H1 (cell line): ENCODE measurements around the gene POU2F2. TPM values are rescaled to one million over a fixed set of nuclear protein-coding genes. Genes with fewer than 3 reads are reported as not detected.
A peak's percentile ranks its signal among the peaks of the same experiment; 100 is the strongest.

Source experiments
- CTCF ChIA-PET: fragments of 300-600 bp; sonication (Branson Sonifier 250); formaldehyde crosslinking; loops from one replicate; lab custom pipeline; 2021; ENCODE audit not compliant: partially characterized antibody; lab: Charles Lee
- POLR2A ChIA-PET: fragments of 300-600 bp; sonication (Branson Sonifier 250); formaldehyde crosslinking; loops from one replicate; lab custom pipeline; 2021; ENCODE audit warnings: inconsistent platforms; ENCODE audit not compliant: partially characterized antibody; lab: Charles Lee
- DNase-seq, 2 experiments: peaks; one replicate each; pipeline versions ENCODE4 v3.0.0 to v3.0.0-alpha.2; 2010 to 2022; ENCODE audit warnings: low spot score in 2 of 2, low read depth in 1 of 2, mixed read lengths in 1 of 2
- FAIRE-seq: peaks from 2 replicates; lab custom pipeline; 2011; peaks lifted over from hg19 to GRCh38; lab: Jason Lieb, UNC
- H2AFZ ChIP-seq: 2 replicates; pipeline ENCODE4 v1.8.1; 2012; ENCODE audit warnings: low read length, inconsistent platforms
- H2AK5ac ChIP-seq: 2 replicates; pipeline ENCODE4 v1.6.1; 2013; ENCODE audit warnings: low read depth, low read length
- H2BK120ac ChIP-seq: replicated peaks from 2 replicates; pipeline ENCODE3; 2013; ENCODE audit warnings: low read depth, low read length, inconsistent platforms
- H2BK12ac ChIP-seq: 2 replicates; pipeline ENCODE4 v1.6.1; 2013; ENCODE audit warnings: low read depth, low read length
- H2BK15ac ChIP-seq: 2 replicates; pipeline ENCODE4 v1.6.1; 2013; ENCODE audit warnings: low read length
- H2BK20ac ChIP-seq: 2 replicates; pipeline ENCODE4 v1.6.1; 2013; ENCODE audit warnings: low read length
- H2BK5ac ChIP-seq: 2 replicates; pipeline ENCODE4 v1.6.1; 2013; ENCODE audit warnings: low read depth, low read length
- H3K14ac ChIP-seq: 2 replicates; pipeline ENCODE4 v1.6.1; 2013; ENCODE audit warnings: inconsistent platforms; ENCODE audit not compliant: insufficient read length
- H3K18ac ChIP-seq: 2 replicates; pipeline ENCODE4 v1.6.1; 2013; ENCODE audit warnings: low read length; ENCODE audit errors: extremely low read depth
- H3K23ac ChIP-seq: 2 replicates; pipeline ENCODE4 v1.6.1; 2013; ENCODE audit warnings: inconsistent platforms; ENCODE audit not compliant: insufficient read length
- H3K23me2 ChIP-seq: 2 replicates; pipeline ENCODE4 v1.6.1; 2013; ENCODE audit warnings: low read depth, low read length
- H3K27ac ChIP-seq: 2 replicates; pipeline ENCODE4 v1.6.1; 2011; ENCODE audit warnings: low read depth, low read length, inconsistent platforms
- H3K27me3 ChIP-seq, 4 experiments: replicated peaks in 1 of 4; 1 replicate in 1 of 4; 2 replicates in 3 of 4; pipeline versions ENCODE4 v1.6.1 to v1.8.1; 2011 to 2013; ENCODE audit warnings: low read length in 3 of 4, mild to moderate bottlenecking in 3 of 4, inconsistent platforms in 2 of 4, mixed read lengths in 2 of 4, moderate library complexity in 1 of 4; ENCODE audit not compliant: control insufficient read depth in 3 of 4, insufficient read depth in 3 of 4; ENCODE audit errors: extremely low read depth in 1 of 4
- H3K36me3 ChIP-seq, 4 experiments: 2 replicates each; pipeline versions ENCODE4 v1.6.1 to v1.8.1; 2011 to 2013; ENCODE audit warnings: mild to moderate bottlenecking in 4 of 4, low read length in 3 of 4, moderate library complexity in 2 of 4, control low read depth in 1 of 4, inconsistent platforms in 1 of 4; ENCODE audit not compliant: insufficient read depth in 4 of 4, control insufficient read depth in 2 of 4
- H3K4ac ChIP-seq: replicated peaks from 2 replicates; pipeline ENCODE3; 2013; ENCODE audit warnings: low read length, low read depth, mixed read lengths, inconsistent platforms; ENCODE audit not compliant: insufficient read length
- H3K4me1 ChIP-seq, 4 experiments: replicated peaks in 1 of 4; 1 replicate in 1 of 4; 2 replicates in 3 of 4; pipeline versions ENCODE4 v1.6.1 to v1.8.1; 2011 to 2013; ENCODE audit warnings: low read length in 3 of 4, inconsistent platforms in 2 of 4, mixed read lengths in 1 of 4; ENCODE audit not compliant: insufficient read depth in 4 of 4, control insufficient read depth in 3 of 4
- H3K4me2 ChIP-seq, 2 experiments: 2 replicates each; pipeline versions ENCODE4 v1.6.1 to v1.8.1; 2011 to 2013; ENCODE audit warnings: low read depth in 2 of 2, low read length in 2 of 2, control low read depth in 1 of 2, inconsistent platforms in 1 of 2, mild to moderate bottlenecking in 1 of 2; ENCODE audit not compliant: insufficient read depth in 1 of 2
- H3K4me3 ChIP-seq, 4 experiments: fragments of 200-600, 300-600 bp in 1 of 4; sonication (generic), shearing (Covaris generic), sonication (Bioruptor Twin) in 1 of 4; 2 replicates each; pipeline versions ENCODE4 v1.5.1 to v1.8.1; 2011 to 2016; ENCODE audit warnings: low read length in 4 of 4, low read depth in 3 of 4, control low read depth in 2 of 4, inconsistent platforms in 2 of 4, mild to moderate bottlenecking in 2 of 4, mixed read lengths in 1 of 4, moderate library complexity in 1 of 4; ENCODE audit not compliant: insufficient read depth in 2 of 4; ENCODE audit errors: extremely low read depth in 1 of 4
- H3K56ac ChIP-seq: replicated peaks from 2 replicates; pipeline ENCODE3; 2013; ENCODE audit warnings: low read depth, mild to moderate bottlenecking, mixed read lengths, low read length, inconsistent platforms; ENCODE audit not compliant: insufficient read length
- H3K79me1 ChIP-seq: 2 replicates; pipeline ENCODE4 v1.6.1; 2013; ENCODE audit warnings: low read depth, low read length, control low read depth
- H3K79me2 ChIP-seq, 2 experiments: 2 replicates each; pipeline versions ENCODE4 v1.6.1 to v1.8.1; 2012 to 2013; ENCODE audit warnings: low read length in 2 of 2, mild to moderate bottlenecking in 2 of 2, inconsistent platforms in 1 of 2; ENCODE audit not compliant: insufficient read depth in 2 of 2, control insufficient read depth in 1 of 2
- H3K9ac ChIP-seq, 4 experiments: replicated peaks in 1 of 4; 1 replicate in 1 of 4; 2 replicates in 3 of 4; pipeline versions ENCODE4 v1.6.1 to v1.8.1; 2011 to 2013; ENCODE audit warnings: low read depth in 3 of 4, low read length in 3 of 4, control low read depth in 2 of 4, mild to moderate bottlenecking in 2 of 4, moderate library complexity in 2 of 4, inconsistent platforms in 1 of 4; ENCODE audit errors: extremely low read depth in 1 of 4
- H3K9me3 ChIP-seq, 2 experiments: 2 replicates each; pipeline versions ENCODE4 v1.6.1 to v1.8.1; 2012 to 2013; ENCODE audit warnings: mild to moderate bottlenecking in 2 of 2, moderate library complexity in 2 of 2, control low read depth in 1 of 2, inconsistent platforms in 1 of 2, low read depth in 1 of 2, low read length in 1 of 2, mixed read lengths in 1 of 2; ENCODE audit not compliant: insufficient read depth in 2 of 2
- H4K20me1 ChIP-seq, 2 experiments: replicated peaks in 1 of 2; 2 replicates each; pipeline versions ENCODE3 to v1.8.1; 2011 to 2013; ENCODE audit warnings: inconsistent platforms in 2 of 2, low read length in 2 of 2, mild to moderate bottlenecking in 1 of 2; ENCODE audit not compliant: insufficient read depth in 2 of 2, control insufficient read depth in 1 of 2
- H4K5ac ChIP-seq: 2 replicates; pipeline ENCODE4 v1.6.1; 2013; ENCODE audit warnings: low read length, low read depth, mixed read lengths, inconsistent platforms; ENCODE audit not compliant: insufficient read length
- H4K8ac ChIP-seq: 2 replicates; pipeline ENCODE4 v1.8.0; 2013; ENCODE audit warnings: mild to moderate bottlenecking, moderate library complexity, low read length, inconsistent platforms; ENCODE audit not compliant: insufficient read depth; ENCODE audit errors: extremely low read depth
- H4K91ac ChIP-seq: replicated peaks from 2 replicates; pipeline ENCODE3; 2013; ENCODE audit warnings: low read length, mixed read lengths, inconsistent platforms; ENCODE audit not compliant: insufficient read length
- BACH1 ChIP-seq: IDR thresholded peaks from 2 replicates; pipeline ENCODE4 v1.6.1; 2012; ENCODE audit warnings: low read length, improper control_type of control experiment
- CBX8 ChIP-seq: fragments of 300-800, 300-1000 bp; sonication (generic); IDR thresholded peaks from 2 replicates; pipeline ENCODE4 v1.7.1; 2016; ENCODE audit warnings: low read depth, low read length, borderline replicate concordance
- GABPA ChIP-seq: IDR thresholded peaks from 2 replicates; pipeline ENCODE4 v1.6.1; 2011; ENCODE audit warnings: mild to moderate bottlenecking, low read length, moderate library complexity, borderline replicate concordance; ENCODE audit not compliant: insufficient read depth
- POLR2A ChIP-seq, 2 experiments: IDR thresholded peaks; 1 replicate in 1 of 2; 2 replicates in 1 of 2; pipeline ENCODE4 v1.6.1; 2011; ENCODE audit warnings: low read depth in 2 of 2, low read length in 2 of 2, mild to moderate bottlenecking in 2 of 2; ENCODE audit errors: control extremely low read depth in 1 of 2
- SP4 ChIP-seq: IDR thresholded peaks from 2 replicates; pipeline ENCODE4 v1.6.1; 2012; ENCODE audit warnings: low read length, inconsistent platforms
- TEAD4 ChIP-seq: IDR thresholded peaks from 2 replicates; pipeline ENCODE4 v1.6.1; 2012; ENCODE audit warnings: low read depth, low read length, inconsistent platforms, mixed read lengths
- WGBS, 2 experiments: shearing (Covaris generic) in 1 of 2; methylation state at CpG; one replicate each; pipeline versions ENCODE4 v1.1.6 to v1.1.7; 2013 to 2015; ENCODE audit warnings: low lambda C conversion rate in 2 of 2, mixed read lengths in 2 of 2, inconsistent platforms in 1 of 2, low coverage in 1 of 2, missing lambda C conversion rate in 1 of 2; ENCODE audit not compliant: insufficient replicate concordance in 2 of 2, insufficient coverage in 1 of 2, insufficient read length in 1 of 2; ENCODE audit errors: extremely low coverage in 1 of 2, missing lambda C conversion rate in 1 of 2; 5-methylcytosine and 5-hydroxymethylcytosine counted together
- polyA plus RNA-seq, 7 experiments: library from polyadenylated mRNA; depleted of rRNA in 3 of 7; stranded (reverse) in 5 of 7; unstranded in 2 of 7; fragments of >200 nt in 5 of 7; fragments of 200-250 nt in 2 of 7; gene quantifications; 1 replicate in 5 of 7; 2 replicates in 1 of 7; 4 replicates in 1 of 7; pipeline versions ENCODE4 v1.2.1 to v1.2.3, GENCODE V29; 2011 to 2013; ENCODE audit warnings: missing spikeins in 2 of 7, mixed read lengths in 2 of 7
- total RNA-seq: library from RNA; stranded (reverse); fragmentation: NEBNext Ultra II Directional; extraction: Animal tissue kit (Norgen Biotek cat#: 25700); gene quantifications from 2 replicates; pipeline ENCODE4 v1.2.1, GENCODE V29; 2021
- TF ChIP-seq, protein P1 (sequence below): IDR thresholded peaks from 2 replicates; pipeline ENCODE4 v1.6.1; 2012; ENCODE audit warnings: low read length, inconsistent platforms
- TF ChIP-seq, protein P2 (sequence below): IDR thresholded peaks from 2 replicates; pipeline ENCODE4 v1.6.1; 2011; ENCODE audit warnings: low read length, improper control_type of control experiment

Gene POU2F2
- total and polyA plus RNA-seq, 2 of the 8 experiments (the other 6 are each of a cell fraction or from before 2014, with no cell fraction given): 5.0 to 6.1 TPM

DNA sequence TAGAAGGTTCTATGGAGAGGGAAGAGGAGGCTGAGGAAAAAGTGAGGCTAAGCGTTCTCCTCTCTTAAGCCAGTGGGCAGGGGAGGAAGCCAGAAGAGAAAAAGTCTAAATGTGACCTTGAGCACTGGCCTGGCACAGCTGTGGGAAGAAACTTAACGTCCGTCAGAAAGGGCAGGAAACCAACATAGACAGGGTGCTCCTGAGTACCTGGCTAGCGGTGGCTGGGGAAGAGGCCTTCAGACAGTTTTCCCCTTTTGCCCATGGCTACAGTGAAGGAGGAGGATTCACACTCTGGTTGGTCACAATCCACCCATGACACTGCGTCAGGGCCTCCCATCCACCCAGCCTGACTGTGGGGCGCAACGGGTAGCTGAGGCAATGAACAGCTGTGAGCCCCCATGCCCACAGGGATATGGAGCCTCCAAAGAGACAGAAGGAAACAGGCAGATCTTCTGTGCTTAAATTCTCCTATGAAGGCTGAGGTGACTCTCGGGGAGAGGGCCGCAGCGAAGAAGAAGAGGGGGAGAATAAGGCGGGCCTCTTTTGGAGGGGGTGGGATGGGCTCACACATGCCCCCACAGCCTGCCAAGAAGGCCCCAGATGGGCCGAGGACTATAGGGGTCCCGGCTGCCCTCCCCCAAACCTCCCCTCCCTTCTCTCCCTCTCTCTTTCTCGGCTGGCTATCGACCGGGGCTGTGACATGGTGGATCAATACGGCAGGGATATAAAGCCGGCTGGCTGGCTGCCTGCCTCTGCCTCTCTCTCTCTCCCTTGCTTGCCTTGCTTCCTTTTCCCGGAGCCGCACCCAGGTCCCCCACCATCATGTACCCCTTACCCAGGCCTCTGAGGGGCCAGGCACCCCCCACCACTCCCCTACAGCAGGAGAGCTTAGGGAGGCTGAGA lies 19.8 kb upstream of the POU2F2 start:
- Histone ChIP-seq H2BK5ac (peak overlapping the region; percentile 75; the same call in 1 of the 2 replicates), H3K36me3 (no peaks in the 10 kb centered on the region), H3K79me1 (no peaks in the 10 kb centered on the region), H3K14ac (no peak overlapping the region), H2AFZ (no peak overlapping the region), H3K23ac (no peak overlapping the region), H4K8ac (peak overlapping the region; percentile 4; the same call in 1 of the 2 replicates), H2BK15ac (peak overlapping the region; percentile 72; the same call in 1 of the 2 replicates), H2BK12ac (peak overlapping the region; percentile 52; the same call in 1 of the 2 replicates), H3K4ac (peak overlapping the region; percentile 13), H3K79me2 (no peaks in the 10 kb centered on the region), H2BK120ac (no peak overlapping the region), H2BK20ac (peak overlapping the region; percentile 8; the same call in 1 of the 2 replicates), H3K18ac (peak overlapping the region; percentile 71), H2AK5ac (peak overlapping the region; percentile 91), H3K27ac (no peak overlapping the region), H3K23me2 (no peaks in the 10 kb centered on the region; the same call in 1 of the 2 replicates), H3K9me3 (no peaks in the 10 kb centered on the region), H4K20me1 (no peaks in the 10 kb centered on the region), H4K5ac (no peak overlapping the region), H3K9ac (no peak overlapping the region), H3K4me2 (0 out of 4 replicates have a peak overlapping the region, but pooled peaks of 1 of the 2 experiments have one; percentile 39), H4K91ac (peak overlapping the region; percentile 94), H3K56ac (no peak overlapping the region), H3K4me1 (peaks cover 0 to 39% (median 23%) of the 10 kb centered on the region in 4 experiments; a peak in 6 of 7 replicates), H3K27me3 (peaks cover 0 to 9% (median 7%) of the 10 kb centered on the region in 4 experiments; a peak in 3 of 7 replicates), H3K4me3 (no peak overlapping the region)
- FAIRE-seq (no peak), DNase-seq (no peak)
- ChIA-PET POLR2A (interaction anchor here (1.2 to 2.2 kb wide), 3 partner anchors 11 to 24 kb away, joined by 3 to 8 read pairs (median 3); no protein-coding TSS in a partner anchor), CTCF (interaction anchor here (0.6 to 2.0 kb wide), 10 partner anchors 12 to 199 kb away, joined by 3 to 6 read pairs (median 4); partner anchors contain the start of gene POU2F2)
- 85% methylated on average over 17 of the region's 20 CpGs; no CpG with 5 or more reads in 1 of the 2 experiments for WGBS, 2 experiments
- TF ChIP-seq CBX8 (no peak), POLR2A (IDR thresholded peaks at IDR 0.05; ENCODE audit: control extremely low read depth in 1 of 2, low read depth in 2 of 2, low read length in 2 of 2) (no peak), GABPA (no peak), SP4 (no peak), BACH1 (no peak), TEAD4 (no peak)
- TF ChIP-seq, protein P1, sequence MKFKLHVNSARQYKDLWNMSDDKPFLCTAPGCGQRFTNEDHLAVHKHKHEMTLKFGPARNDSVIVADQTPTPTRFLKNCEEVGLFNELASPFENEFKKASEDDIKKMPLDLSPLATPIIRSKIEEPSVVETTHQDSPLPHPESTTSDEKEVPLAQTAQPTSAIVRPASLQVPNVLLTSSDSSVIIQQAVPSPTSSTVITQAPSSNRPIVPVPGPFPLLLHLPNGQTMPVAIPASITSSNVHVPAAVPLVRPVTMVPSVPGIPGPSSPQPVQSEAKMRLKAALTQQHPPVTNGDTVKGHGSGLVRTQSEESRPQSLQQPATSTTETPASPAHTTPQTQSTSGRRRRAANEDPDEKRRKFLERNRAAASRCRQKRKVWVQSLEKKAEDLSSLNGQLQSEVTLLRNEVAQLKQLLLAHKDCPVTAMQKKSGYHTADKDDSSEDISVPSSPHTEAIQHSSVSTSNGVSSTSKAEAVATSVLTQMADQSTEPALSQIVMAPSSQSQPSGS: no peak
- TF ChIP-seq, protein P2, sequence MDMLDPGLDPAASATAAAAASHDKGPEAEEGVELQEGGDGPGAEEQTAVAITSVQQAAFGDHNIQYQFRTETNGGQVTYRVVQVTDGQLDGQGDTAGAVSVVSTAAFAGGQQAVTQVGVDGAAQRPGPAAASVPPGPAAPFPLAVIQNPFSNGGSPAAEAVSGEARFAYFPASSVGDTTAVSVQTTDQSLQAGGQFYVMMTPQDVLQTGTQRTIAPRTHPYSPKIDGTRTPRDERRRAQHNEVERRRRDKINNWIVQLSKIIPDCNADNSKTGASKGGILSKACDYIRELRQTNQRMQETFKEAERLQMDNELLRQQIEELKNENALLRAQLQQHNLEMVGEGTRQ: no peak
